Esophagus muscularis mucosa (tissue), 3 donors: ENCODE measurements around the gene EXOC6B.

Source experiments
- CTCF ChIP-seq, 3 experiments: fragments of 200-600 bp in 2 of 3; fragments of 450-650 bp in 1 of 3; sonication (generic) in 2 of 3; IDR thresholded peaks; one replicate each; pipeline ENCODE4 v1.5.1; 2017 to 2019; ENCODE audit warnings: antibody characterized with exemption in 3 of 3, mild to moderate bottlenecking in 2 of 3, moderate library complexity in 1 of 3
- POLR2A ChIP-seq: fragments of 450-650 bp; IDR thresholded peaks from one replicate; pipeline ENCODE4 v1.6.1; 2017; ENCODE audit warnings: antibody characterized with exemption, moderate library complexity, mild to moderate bottlenecking, low read depth

- TF ChIP-seq CTCF (IDR thresholded peaks at IDR 0.05) (no peak), POLR2A (no peak)
Measured at GRCh38 chr2:72708236-72708635, 117.6 kb downstream of the EXOC6B start.
